Sigmoid colon (tissue), 4 donors: ENCODE results near the gene NXPE4.

Source experiments
- EP300 ChIP-seq, 4 donors: sonication (generic); formaldehyde crosslinking; IDR thresholded peaks; one replicate each; pipeline ENCODE4 v1.6.1; 2017; ENCODE audit warnings: antibody characterized with exemption in 4 of 4
- POLR2A ChIP-seq, 2 donors: fragments of 450-650 bp; IDR thresholded peaks; one replicate each; pipeline ENCODE4 v1.6.1; 2016; ENCODE audit warnings: antibody characterized with exemption in 2 of 2, mild to moderate bottlenecking in 2 of 2, moderate library complexity in 2 of 2
- POLR2AphosphoS5 ChIP-seq, 4 donors: sonication (generic); formaldehyde crosslinking; IDR thresholded peaks; one replicate each; pipeline ENCODE4 v1.6.1; 2017; ENCODE audit warnings: antibody characterized with exemption in 4 of 4
- TF ChIP-seq, protein P1 (sequence below), 4 experiments: fragments of 450-650 bp in 3 of 4; fragments of 200-600 bp in 1 of 4; IDR thresholded peaks; one replicate each; pipeline ENCODE4 v1.5.1; 2016 to 2019; ENCODE audit warnings: antibody characterized with exemption in 4 of 4, mild to moderate bottlenecking in 3 of 4, moderate library complexity in 2 of 4

DNA sequence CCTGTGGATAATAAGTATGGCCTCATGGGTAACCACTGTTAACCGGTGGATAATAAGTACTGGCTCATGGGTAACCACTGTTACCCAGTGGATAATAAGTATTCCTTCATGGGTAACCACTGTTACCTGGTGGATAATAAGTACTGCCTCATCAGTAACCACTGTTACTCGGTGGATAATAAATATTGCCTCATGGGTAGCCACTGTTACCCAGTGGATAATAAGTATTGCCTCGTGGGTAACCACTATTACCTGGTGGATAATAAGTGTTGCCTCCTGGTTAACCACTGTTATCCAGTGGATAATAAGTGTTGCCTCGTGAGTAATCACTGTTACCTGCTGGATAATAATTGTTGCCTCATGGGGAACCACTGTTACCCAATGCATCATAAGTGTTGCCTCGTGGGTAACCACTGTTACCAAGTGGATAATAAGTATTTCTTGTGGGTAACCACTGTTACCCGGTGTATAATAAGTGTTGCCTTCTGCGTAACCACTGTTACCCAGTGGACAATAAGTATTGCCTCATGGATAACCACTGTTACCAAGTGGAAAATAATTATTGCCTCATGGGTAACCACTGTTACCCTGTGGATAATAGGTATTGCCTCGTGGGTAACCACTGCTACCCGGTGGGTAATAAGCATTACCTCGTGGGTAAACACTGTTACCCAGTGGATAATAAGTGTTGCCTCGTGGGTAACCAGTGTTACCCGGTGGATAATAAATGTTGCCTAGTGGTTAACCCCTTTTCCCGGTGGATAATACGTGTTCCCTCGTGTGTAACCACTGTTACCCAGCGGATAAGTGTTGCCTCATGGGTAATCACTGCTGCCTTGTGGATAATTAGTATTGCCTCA, 26.6 kb upstream of the NXPE4 start:
- TF ChIP-seq POLR2A (IDR thresholded peaks at IDR 0.05) (no peak), EP300 (IDR thresholded peaks at IDR 0.05) (no peak), POLR2AphosphoS5 (IDR thresholded peaks at IDR 0.05) (no peak)
- TF ChIP-seq, protein P1, sequence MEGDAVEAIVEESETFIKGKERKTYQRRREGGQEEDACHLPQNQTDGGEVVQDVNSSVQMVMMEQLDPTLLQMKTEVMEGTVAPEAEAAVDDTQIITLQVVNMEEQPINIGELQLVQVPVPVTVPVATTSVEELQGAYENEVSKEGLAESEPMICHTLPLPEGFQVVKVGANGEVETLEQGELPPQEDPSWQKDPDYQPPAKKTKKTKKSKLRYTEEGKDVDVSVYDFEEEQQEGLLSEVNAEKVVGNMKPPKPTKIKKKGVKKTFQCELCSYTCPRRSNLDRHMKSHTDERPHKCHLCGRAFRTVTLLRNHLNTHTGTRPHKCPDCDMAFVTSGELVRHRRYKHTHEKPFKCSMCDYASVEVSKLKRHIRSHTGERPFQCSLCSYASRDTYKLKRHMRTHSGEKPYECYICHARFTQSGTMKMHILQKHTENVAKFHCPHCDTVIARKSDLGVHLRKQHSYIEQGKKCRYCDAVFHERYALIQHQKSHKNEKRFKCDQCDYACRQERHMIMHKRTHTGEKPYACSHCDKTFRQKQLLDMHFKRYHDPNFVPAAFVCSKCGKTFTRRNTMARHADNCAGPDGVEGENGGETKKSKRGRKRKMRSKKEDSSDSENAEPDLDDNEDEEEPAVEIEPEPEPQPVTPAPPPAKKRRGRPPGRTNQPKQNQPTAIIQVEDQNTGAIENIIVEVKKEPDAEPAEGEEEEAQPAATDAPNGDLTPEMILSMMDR (IDR thresholded peaks at IDR 0.05) = no peak
